ENCODE results near the gene NKD2.

DNA sequence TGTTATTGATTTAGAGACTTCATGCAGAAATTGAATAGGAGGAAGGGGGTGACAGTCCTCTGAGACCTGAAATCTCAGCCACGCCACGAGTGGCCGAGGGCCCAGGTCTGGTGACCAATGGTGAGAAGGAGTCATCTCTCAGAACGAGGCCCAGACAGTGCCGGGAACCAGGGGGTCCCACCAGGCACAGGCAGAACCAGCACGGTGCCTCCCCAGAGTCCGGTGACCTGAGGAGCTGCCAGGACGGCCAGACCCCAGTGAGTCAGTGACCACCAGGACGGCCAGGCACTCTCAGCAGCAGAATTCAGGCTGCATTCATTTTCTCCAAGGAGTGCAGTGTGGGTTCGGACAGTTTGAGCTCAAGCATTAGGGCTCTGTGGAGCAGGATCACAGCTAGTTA is 43.8 kb upstream of the NKD2 start:
- TF ChIP-seq, protein P1, sequence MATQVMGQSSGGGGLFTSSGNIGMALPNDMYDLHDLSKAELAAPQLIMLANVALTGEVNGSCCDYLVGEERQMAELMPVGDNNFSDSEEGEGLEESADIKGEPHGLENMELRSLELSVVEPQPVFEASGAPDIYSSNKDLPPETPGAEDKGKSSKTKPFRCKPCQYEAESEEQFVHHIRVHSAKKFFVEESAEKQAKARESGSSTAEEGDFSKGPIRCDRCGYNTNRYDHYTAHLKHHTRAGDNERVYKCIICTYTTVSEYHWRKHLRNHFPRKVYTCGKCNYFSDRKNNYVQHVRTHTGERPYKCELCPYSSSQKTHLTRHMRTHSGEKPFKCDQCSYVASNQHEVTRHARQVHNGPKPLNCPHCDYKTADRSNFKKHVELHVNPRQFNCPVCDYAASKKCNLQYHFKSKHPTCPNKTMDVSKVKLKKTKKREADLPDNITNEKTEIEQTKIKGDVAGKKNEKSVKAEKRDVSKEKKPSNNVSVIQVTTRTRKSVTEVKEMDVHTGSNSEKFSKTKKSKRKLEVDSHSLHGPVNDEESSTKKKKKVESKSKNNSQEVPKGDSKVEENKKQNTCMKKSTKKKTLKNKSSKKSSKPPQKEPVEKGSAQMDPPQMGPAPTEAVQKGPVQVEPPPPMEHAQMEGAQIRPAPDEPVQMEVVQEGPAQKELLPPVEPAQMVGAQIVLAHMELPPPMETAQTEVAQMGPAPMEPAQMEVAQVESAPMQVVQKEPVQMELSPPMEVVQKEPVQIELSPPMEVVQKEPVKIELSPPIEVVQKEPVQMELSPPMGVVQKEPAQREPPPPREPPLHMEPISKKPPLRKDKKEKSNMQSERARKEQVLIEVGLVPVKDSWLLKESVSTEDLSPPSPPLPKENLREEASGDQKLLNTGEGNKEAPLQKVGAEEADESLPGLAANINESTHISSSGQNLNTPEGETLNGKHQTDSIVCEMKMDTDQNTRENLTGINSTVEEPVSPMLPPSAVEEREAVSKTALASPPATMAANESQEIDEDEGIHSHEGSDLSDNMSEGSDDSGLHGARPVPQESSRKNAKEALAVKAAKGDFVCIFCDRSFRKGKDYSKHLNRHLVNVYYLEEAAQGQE (IDR thresholded peaks at IDR 0.05; ENCODE audit: insufficient read depth in 1 of 2, low read depth in 2 of 2, low read length in 2 of 2), result no peak
- no peak for TF ChIP-seq POLR2AphosphoS5 (IDR thresholded peaks at IDR 0.05; ENCODE audit: low read depth, low read length)

Measured in PFSK-1 (cell line).